ENCODE data around the gene TCF23. TPM values are rescaled to one million over a fixed set of nuclear protein-coding genes. Genes with fewer than 3 reads are reported as not detected.
"Not testable (repeated sequence)": the region's sequence is repeated elsewhere in the genome, so short reads cannot be mapped to it uniquely, and the experiment has no call there.

Gene TCF23
- total and polyA plus RNA-seq, 7 experiments from 2014 or later: not detected

GRCh38 chr2:27174638-27175037, 25.8 kb downstream of the TCF23 start:
- H3K9me3 ChIP-seq (ENCODE audit: control insufficient read depth in 2 of 3, low read length in 3 of 3): no peaks in the 10 kb centered on the region
- no peaks in the 10 kb centered on the region for H3K27me3 ChIP-seq (ENCODE audit: control insufficient read depth in 2 of 2, insufficient read depth in 2 of 2, low read length in 2 of 2)
- intact Hi-C loops (cut with micrococcal nuclease): no loop called here
- ATAC-seq: no peak
- Mint-ChIP-seq H3K27me3 (peaks cover 16 to 47% (median 23%) of the 10 kb centered on the region in 5 donors), H3K4me3 (no peak overlapping the region), H3K9me3 (no peaks in the 10 kb centered on the region), H3K4me1 (peaks cover 0 to 8% (median 4%) of the 10 kb centered on the region in 7 donors), H3K36me3 (no peaks in the 10 kb centered on the region), H3K27ac (no peak overlapping the region)
- H3K36me3 ChIP-seq (ENCODE audit: control insufficient read depth in 2 of 3, insufficient read depth in 3 of 3, low read length in 3 of 3): no peaks in the 10 kb centered on the region
- H3K4me3 ChIP-seq (ENCODE audit: low read length): no peak overlapping the region
- no peak for DNase-seq
- H3K4me1 ChIP-seq (ENCODE audit: control insufficient read depth in 2 of 2, insufficient read depth in 2 of 2, low read length in 2 of 2): no peaks in the 10 kb centered on the region
- ChIA-PET CTCF (interaction anchor here (0.5 to 1.1 kb wide), 2 partner anchors 12 to 112 kb away, joined by 3 to 5 read pairs; no protein-coding TSS in a partner anchor), POLR2A (no interaction called here)
- no peak overlapping the region for H3K27ac ChIP-seq (ENCODE audit: low read depth, low read length)

GRCh38 chr2:27175330-27175729, 26.5 kb downstream of the TCF23 start:
- no peaks in the 10 kb centered on the region for H3K9me3 Mint-ChIP-seq
- POLR2A ChIA-PET: interaction anchor here (0.6 kb wide), 1 partner anchor 1881 kb away, joined by 3 read pairs; no protein-coding TSS in a partner anchor
- Histone ChIP-seq H3K27ac (ENCODE audit: low read depth, low read length) (no peak overlapping the region), H3K4me1 (ENCODE audit: control insufficient read depth in 2 of 2, insufficient read depth in 2 of 2, low read length in 2 of 2) (no peaks in the 10 kb centered on the region), H3K4me3 (ENCODE audit: low read length) (no peak overlapping the region), H3K27me3 (ENCODE audit: control insufficient read depth in 2 of 2, insufficient read depth in 2 of 2, low read length in 2 of 2) (no peaks in the 10 kb centered on the region), H3K9me3 (ENCODE audit: control insufficient read depth in 2 of 3, low read length in 3 of 3) (no peaks in the 10 kb centered on the region), H3K36me3 (ENCODE audit: control insufficient read depth in 2 of 3, insufficient read depth in 3 of 3, low read length in 3 of 3) (no peaks in the 10 kb centered on the region)
- H3K27me3 Mint-ChIP-seq: peaks cover 21 to 48% (median 28%) of the 10 kb centered on the region in 5 donors
- CTCF ChIA-PET: interaction anchor here (1.1 kb wide), 1 partner anchor 11 kb away, joined by 5 read pairs; no protein-coding TSS in a partner anchor
- DNase-seq: no peak
- H3K4me1 Mint-ChIP-seq: peaks cover 0 to 5% (median 4%) of the 10 kb centered on the region in 7 donors
- no peak for ATAC-seq
- intact Hi-C loops (cut with micrococcal nuclease): no loop called here
- no peak overlapping the region for H3K4me3 Mint-ChIP-seq
- no peaks in the 10 kb centered on the region for H3K36me3 Mint-ChIP-seq
- no peak overlapping the region for H3K27ac Mint-ChIP-seq

DNA sequence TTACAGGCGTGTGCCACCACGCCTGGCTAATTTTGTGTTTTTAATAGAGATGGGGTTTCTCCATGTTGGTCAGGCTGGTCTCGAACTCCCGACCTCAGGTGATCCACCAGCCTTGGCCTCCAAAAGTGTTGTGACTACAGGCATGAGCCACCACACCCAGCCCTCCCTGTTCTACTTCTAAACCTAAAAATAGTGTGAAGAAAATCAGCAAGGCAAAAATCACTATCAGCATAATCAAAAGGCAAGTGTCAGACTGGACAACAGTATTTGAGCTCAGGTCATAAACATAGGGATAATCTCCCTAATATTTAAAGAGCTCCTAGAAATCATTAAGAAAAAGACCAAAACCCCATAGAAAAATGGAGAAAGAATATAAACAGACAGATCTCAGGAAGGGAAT, 27.0 kb downstream of the TCF23 start:
- H3K27me3 ChIP-seq (ENCODE audit: control insufficient read depth in 2 of 2, insufficient read depth in 2 of 2, low read length in 2 of 2); H3K9me3 Mint-ChIP-seq; intact Hi-C loops (cut with micrococcal nuclease); H3K36me3 Mint-ChIP-seq; H3K27ac Mint-ChIP-seq; H3K4me3 Mint-ChIP-seq; H3K4me3 ChIP-seq (ENCODE audit: low read length); H3K4me1 ChIP-seq (ENCODE audit: control insufficient read depth in 2 of 2, insufficient read depth in 2 of 2, low read length in 2 of 2); ATAC-seq; H3K4me1 Mint-ChIP-seq; H3K36me3 ChIP-seq (ENCODE audit: control insufficient read depth in 2 of 3, insufficient read depth in 3 of 3, low read length in 3 of 3); H3K9me3 ChIP-seq (ENCODE audit: control insufficient read depth in 2 of 3, low read length in 3 of 3); DNase-seq; H3K27ac ChIP-seq (ENCODE audit: low read depth, low read length): not testable (repeated sequence)
- H3K27me3 Mint-ChIP-seq: peaks cover 21 to 46% (median 29%) of the 10 kb centered on the region in 5 donors
- POLR2A ChIA-PET: interaction anchor here (0.6 kb wide), 1 partner anchor 1881 kb away, joined by 3 read pairs; no protein-coding TSS in a partner anchor
- CTCF ChIA-PET: interaction anchor here (1.1 kb wide), 1 partner anchor 11 kb away, joined by 5 read pairs; no protein-coding TSS in a partner anchor

GRCh38 chr2:27177441-27178351, 28.9 kb downstream of the TCF23 start:
- H3K9me3 Mint-ChIP-seq: no peaks in the 10 kb centered on the region
- Histone ChIP-seq H3K36me3 (ENCODE audit: control insufficient read depth in 2 of 3, insufficient read depth in 3 of 3, low read length in 3 of 3) (no peaks in the 10 kb centered on the region), H3K9me3 (ENCODE audit: control insufficient read depth in 2 of 3, low read length in 3 of 3) (no peaks in the 10 kb centered on the region), H3K4me1 (ENCODE audit: control insufficient read depth in 2 of 2, insufficient read depth in 2 of 2, low read length in 2 of 2) (no peaks in the 10 kb centered on the region), H3K27ac (ENCODE audit: low read depth, low read length) (no peak overlapping the region), H3K27me3 (ENCODE audit: control insufficient read depth in 2 of 2, insufficient read depth in 2 of 2, low read length in 2 of 2) (no peaks in the 10 kb centered on the region), H3K4me3 (ENCODE audit: low read length) (no peak overlapping the region)
- no peak overlapping the region for H3K4me3 Mint-ChIP-seq
- ATAC-seq (no peak), DNase-seq (no peak)
- no peak overlapping the region for H3K27ac Mint-ChIP-seq
- H3K4me1 Mint-ChIP-seq: peaks cover 0 to 3% (median 0%) of the 10 kb centered on the region in 7 donors
- intact Hi-C loops (cut with micrococcal nuclease): no loop called here
- CTCF ChIA-PET: interaction anchor here (0.6 kb wide), 1 partner anchor 255 kb away, joined by 3 read pairs; no protein-coding TSS in a partner anchor
- no peaks in the 10 kb centered on the region for H3K36me3 Mint-ChIP-seq
- peaks cover 21 to 44% (median 38%) of the 10 kb centered on the region in 5 donors for H3K27me3 Mint-ChIP-seq
- POLR2A ChIA-PET: no interaction called here

GRCh38 chr2:27178469-27178868, 29.7 kb downstream of the TCF23 start:
- H3K27me3 ChIP-seq (ENCODE audit: control insufficient read depth in 2 of 2, insufficient read depth in 2 of 2, low read length in 2 of 2): no peaks in the 10 kb centered on the region
- DNase-seq (no peak), ATAC-seq (no peak)
- H3K4me3 ChIP-seq (ENCODE audit: low read length): no peak overlapping the region
- peaks cover 21 to 44% (median 40%) of the 10 kb centered on the region in 5 donors for H3K27me3 Mint-ChIP-seq
- H3K9me3 ChIP-seq (ENCODE audit: control insufficient read depth in 2 of 3, low read length in 3 of 3): no peaks in the 10 kb centered on the region
- H3K4me1 Mint-ChIP-seq: peaks cover 0 to 3% (median 0%) of the 10 kb centered on the region in 7 donors
- H3K9me3 Mint-ChIP-seq: no peaks in the 10 kb centered on the region
- no peak overlapping the region for H3K4me3 Mint-ChIP-seq
- intact Hi-C loops (cut with micrococcal nuclease): no loop called here
- no peaks in the 10 kb centered on the region for H3K36me3 Mint-ChIP-seq
- POLR2A ChIA-PET: no interaction called here
- no peak overlapping the region for H3K27ac Mint-ChIP-seq
- CTCF ChIA-PET: interaction anchor here (0.6 kb wide), 2 partner anchors 30 to 255 kb away, joined by 3 read pairs; no protein-coding TSS in a partner anchor
- no peaks in the 10 kb centered on the region for H3K4me1 ChIP-seq (ENCODE audit: control insufficient read depth in 2 of 2, insufficient read depth in 2 of 2, low read length in 2 of 2)
- H3K36me3 ChIP-seq (ENCODE audit: control insufficient read depth in 2 of 3, insufficient read depth in 3 of 3, low read length in 3 of 3): no peaks in the 10 kb centered on the region
- no peak overlapping the region for H3K27ac ChIP-seq (ENCODE audit: low read depth, low read length)

GRCh38 chr2:27179344-27180000, 30.7 kb downstream of the TCF23 start:
- no peaks in the 10 kb centered on the region for H3K27me3 ChIP-seq (ENCODE audit: control insufficient read depth in 2 of 2, insufficient read depth in 2 of 2, low read length in 2 of 2)
- Mint-ChIP-seq H3K27me3 (peaks cover 21 to 49% (median 46%) of the 10 kb centered on the region in 5 donors), H3K4me3 (no peak overlapping the region)

More at GRCh38 chr2:27179344-27180000, 30.7 kb downstream of the TCF23 start:
- CTCF ChIA-PET: no interaction called here
- DNase-seq (no peak), ATAC-seq (no peak)
- Histone ChIP-seq H3K9me3 (ENCODE audit: control insufficient read depth in 2 of 3, low read length in 3 of 3) (no peaks in the 10 kb centered on the region), H3K36me3 (ENCODE audit: control insufficient read depth in 2 of 3, insufficient read depth in 3 of 3, low read length in 3 of 3) (no peaks in the 10 kb centered on the region), H3K4me3 (ENCODE audit: low read length) (no peak overlapping the region), H3K27ac (ENCODE audit: low read depth, low read length) (no peak overlapping the region), H3K4me1 (ENCODE audit: control insufficient read depth in 2 of 2, insufficient read depth in 2 of 2, low read length in 2 of 2) (no peaks in the 10 kb centered on the region)
- Mint-ChIP-seq H3K9me3 (no peaks in the 10 kb centered on the region), H3K4me1 (peaks cover 0 to 3% (median 0%) of the 10 kb centered on the region in 7 donors), H3K36me3 (no peaks in the 10 kb centered on the region), H3K27ac (no peak overlapping the region)
- POLR2A ChIA-PET: no interaction called here
- intact Hi-C loops (cut with micrococcal nuclease): no loop called here

Measured in naive thymus-derived CD4-positive, alpha-beta T cell (primary cell).